ENCODE data around the gene GTF2A2.
A peak's percentile ranks its signal among the peaks of the same experiment; 100 is the strongest.
"Not testable (repeated sequence)": the region's sequence is repeated elsewhere in the genome, so short reads cannot be mapped to it uniquely, and the experiment has no call there.

GTF2A2 gene, protein sequence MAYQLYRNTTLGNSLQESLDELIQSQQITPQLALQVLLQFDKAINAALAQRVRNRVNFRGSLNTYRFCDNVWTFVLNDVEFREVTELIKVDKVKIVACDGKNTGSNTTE

GRCh38 chr15:59656897-59657634 lies at the start of gene GTF2A2:
TSS of gene GTF2A2 (minus strand) at chr15:59657515. CDS start at chr15:59652277, 5,238 bp downstream.
- no peak for TF ChIP-seq CTCF (IDR thresholded peaks at IDR 0.05; ENCODE audit: borderline replicate concordance, insufficient read depth, low read depth, low read length)
- peak within 1 kb of the TSS; percentile 99 for H3K4me3 ChIP-seq (ENCODE audit: low read depth, low read length)

DNA sequence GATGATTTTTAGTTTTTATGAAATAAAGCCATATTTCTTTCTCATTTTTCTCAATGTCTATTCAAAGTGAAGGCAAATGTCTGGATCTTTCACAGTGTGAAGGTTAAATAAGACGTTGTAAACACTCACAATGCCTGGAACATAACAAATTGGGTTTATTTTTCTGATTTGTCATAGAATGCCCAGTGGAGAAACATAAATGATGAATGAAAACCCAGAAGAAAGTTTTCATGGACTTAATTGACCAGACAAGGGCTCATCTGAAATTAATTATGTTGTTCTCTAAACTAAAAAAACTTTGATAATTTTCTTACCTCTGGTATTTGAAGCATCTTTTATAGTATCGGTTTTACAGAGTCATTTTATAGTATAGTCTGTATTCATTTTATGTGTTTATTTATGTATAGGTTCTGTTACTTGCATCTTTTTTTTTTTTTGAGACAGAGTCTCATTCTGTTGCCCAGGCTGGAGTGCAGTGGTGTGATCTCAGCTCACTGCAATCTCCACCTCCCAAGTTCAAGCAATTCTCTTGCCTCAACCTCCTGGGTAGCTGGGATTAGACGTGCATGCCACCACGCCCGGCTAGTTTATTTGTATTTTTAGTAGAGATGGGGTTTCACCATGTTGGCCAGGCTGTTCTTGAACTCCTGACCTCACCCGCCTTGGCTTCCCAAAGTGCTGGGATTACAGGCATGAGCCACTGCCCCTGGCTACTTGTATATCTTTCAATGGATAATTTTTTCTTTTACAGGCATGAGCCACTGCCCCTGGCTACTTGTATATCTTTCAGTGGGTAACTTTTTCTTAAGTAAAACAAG lies 46.9 kb upstream of the GTF2A2 start:
- TF ChIP-seq CTCF (IDR thresholded peaks at IDR 0.05; ENCODE audit: borderline replicate concordance, insufficient read depth, low read depth, low read length), result no peak
- no peak overlapping the region for H3K4me3 ChIP-seq (ENCODE audit: low read depth, low read length)

DNA sequence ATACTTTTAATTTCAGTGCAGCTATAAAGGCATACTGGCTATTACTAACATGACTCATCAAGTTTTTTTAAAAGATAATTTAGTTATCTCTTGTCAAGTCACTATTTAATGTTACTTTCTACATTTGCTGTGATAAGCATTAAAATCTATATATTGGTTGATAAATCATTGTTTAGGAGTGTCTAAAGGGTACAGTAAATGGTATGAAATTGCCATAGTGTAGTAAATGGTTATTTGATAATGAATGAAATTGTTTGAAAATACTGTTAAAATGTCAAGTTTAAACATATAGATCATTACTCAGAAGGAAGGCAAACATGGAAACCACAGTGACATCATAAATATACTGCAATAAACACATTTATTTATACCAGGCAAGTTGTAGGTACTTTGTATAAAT lies 45.0 kb upstream of the GTF2A2 start:
- no peak overlapping the region for H3K4me3 ChIP-seq (ENCODE audit: low read depth, low read length)
- TF ChIP-seq CTCF (IDR thresholded peaks at IDR 0.05; ENCODE audit: borderline replicate concordance, insufficient read depth, low read depth, low read length), result no peak

DNA sequence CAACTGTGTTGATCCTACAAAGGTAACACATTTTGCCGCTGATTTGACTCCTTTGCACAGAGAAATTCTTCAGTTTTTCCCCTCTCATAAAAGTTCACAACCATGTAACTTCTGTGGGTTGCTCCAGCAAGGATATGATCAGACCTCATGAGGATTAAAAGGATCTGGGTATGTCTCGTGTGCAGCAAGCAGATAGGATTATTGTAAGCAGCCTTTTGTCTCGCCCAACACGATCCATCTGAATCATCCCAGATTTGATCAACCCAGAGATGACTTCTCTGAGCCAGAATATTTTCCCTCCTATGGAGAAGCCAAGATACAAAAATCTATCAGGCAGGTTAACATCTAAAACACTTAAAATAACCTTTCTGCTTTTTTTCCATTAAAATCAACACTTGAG lies 44.6 kb upstream of the GTF2A2 start:
- no peak overlapping the region for H3K4me3 ChIP-seq (ENCODE audit: low read depth, low read length)
- no peak for TF ChIP-seq CTCF (IDR thresholded peaks at IDR 0.05; ENCODE audit: borderline replicate concordance, insufficient read depth, low read depth, low read length)

DNA sequence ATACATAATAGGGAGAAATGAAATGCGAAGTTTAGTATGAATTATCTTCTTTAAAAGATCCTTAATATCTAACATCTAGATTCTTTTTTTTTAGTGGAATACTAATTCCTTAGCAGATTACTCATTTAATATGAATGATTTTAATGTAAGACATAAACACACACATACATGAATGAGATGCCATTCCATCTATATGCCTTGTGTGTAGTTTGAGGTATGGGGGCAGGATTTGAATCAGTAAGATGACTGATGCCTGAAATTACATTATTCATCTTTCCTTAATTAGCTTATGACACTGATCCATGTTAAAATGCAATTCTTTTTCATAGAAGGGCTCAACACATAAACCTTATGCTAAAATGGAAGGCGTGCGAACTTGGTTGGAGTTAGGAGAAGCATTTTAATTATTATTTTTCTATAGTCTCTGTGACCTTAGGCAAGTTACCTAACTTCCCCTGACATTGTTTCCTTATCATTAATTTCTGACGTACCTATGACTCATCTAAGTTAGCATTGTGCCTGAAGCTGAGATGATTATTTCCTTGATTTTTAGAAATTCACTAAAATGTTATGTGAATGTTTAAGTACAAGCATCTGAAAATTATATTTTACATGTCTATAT lies 42.6 kb upstream of the GTF2A2 start:
- no peak overlapping the region for H3K4me3 ChIP-seq (ENCODE audit: low read depth, low read length)
- TF ChIP-seq CTCF (IDR thresholded peaks at IDR 0.05; ENCODE audit: borderline replicate concordance, insufficient read depth, low read depth, low read length), result no peak

GRCh38 chr15:59698065-59698464 lies 40.8 kb upstream of the GTF2A2 start:
- not testable (repeated sequence) for H3K4me3 ChIP-seq (ENCODE audit: low read depth, low read length)

DNA sequence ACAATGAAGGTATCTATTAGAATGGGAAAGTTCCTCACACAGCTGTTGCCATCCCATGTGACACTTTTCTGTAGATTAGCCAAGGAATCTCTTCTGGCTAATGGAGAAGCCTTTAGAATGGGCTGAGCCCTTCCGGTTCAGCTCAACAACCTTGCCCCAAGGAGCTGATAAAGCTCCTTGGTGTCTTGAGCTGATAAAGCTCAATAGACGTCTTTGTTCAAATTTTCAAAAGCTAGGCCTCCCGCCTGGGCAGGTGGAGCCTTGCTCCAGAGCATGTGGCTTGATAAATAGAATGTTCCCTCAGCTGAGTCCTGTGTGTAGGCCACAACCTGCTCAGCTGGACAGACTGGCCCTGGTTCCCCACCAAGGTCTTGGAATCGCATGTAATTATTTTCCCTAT lies 39.0 kb upstream of the GTF2A2 start:
- TF ChIP-seq CTCF (IDR thresholded peaks at IDR 0.05; ENCODE audit: borderline replicate concordance, insufficient read depth, low read depth, low read length), result no peak

More for the DNA sequence above, 39.0 kb upstream of the GTF2A2 start:
- no peak overlapping the region for H3K4me3 ChIP-seq (ENCODE audit: low read depth, low read length)
